Nephron progenitor cell (in vitro differentiated cells): ENCODE measurements around the gene MFSD6L.
A peak's percentile ranks its signal among the peaks of the same experiment; 100 is the strongest.

Experiments
- DNase-seq: peaks from one replicate; pipeline ENCODE4 v3.0.0; 2021
- H3K27ac Mint-ChIP-seq: 2 replicates; pipeline ENCODE4 v1.8.0; 2021; ENCODE audit warnings: mild to moderate bottlenecking, moderate library complexity, mixed read lengths
- H3K27me3 Mint-ChIP-seq: 2 replicates; pipeline ENCODE4 v1.8.0; 2021; ENCODE audit warnings: mild to moderate bottlenecking, low read depth, mixed read lengths; ENCODE audit not compliant: poor library complexity
- H3K36me3 Mint-ChIP-seq: 2 replicates; pipeline ENCODE4 v1.8.0; 2021; ENCODE audit warnings: low read depth, mixed read lengths
- H3K4me1 Mint-ChIP-seq: 2 replicates; pipeline ENCODE4 v1.8.0; 2021; ENCODE audit warnings: mixed read lengths
- H3K4me3 Mint-ChIP-seq: 2 replicates; pipeline ENCODE4 v1.8.0; 2021; ENCODE audit warnings: mild to moderate bottlenecking, moderate library complexity, mixed read lengths
- H3K9me3 Mint-ChIP-seq: 2 replicates; pipeline ENCODE4 v1.8.0; 2021; ENCODE audit warnings: mild to moderate bottlenecking, moderate library complexity, mixed read lengths
- CTCF ChIP-seq: fragments of 200-600 bp; sonication (generic); IDR thresholded peaks from 2 replicates; pipeline ENCODE4 v1.5.0; 2021; ENCODE audit warnings: antibody characterized with exemption

MFSD6L gene

GRCh38 chr17:8785547-8786413 is 13.4 kb downstream of the MFSD6L start:
- peaks cover 2% of the 10 kb centered on the region for H3K9me3 Mint-ChIP-seq
- H3K27ac Mint-ChIP-seq, result no peak overlapping the region
- H3K27me3 Mint-ChIP-seq, result peaks cover 7% of the 10 kb centered on the region
- DNase-seq, result peak; percentile 92
- TF ChIP-seq CTCF, result peak; percentile 87
- no peak overlapping the region for H3K4me3 Mint-ChIP-seq
- H3K36me3 Mint-ChIP-seq, result no peaks in the 10 kb centered on the region
- peaks cover 10% of the 10 kb centered on the region for H3K4me1 Mint-ChIP-seq

DNA sequence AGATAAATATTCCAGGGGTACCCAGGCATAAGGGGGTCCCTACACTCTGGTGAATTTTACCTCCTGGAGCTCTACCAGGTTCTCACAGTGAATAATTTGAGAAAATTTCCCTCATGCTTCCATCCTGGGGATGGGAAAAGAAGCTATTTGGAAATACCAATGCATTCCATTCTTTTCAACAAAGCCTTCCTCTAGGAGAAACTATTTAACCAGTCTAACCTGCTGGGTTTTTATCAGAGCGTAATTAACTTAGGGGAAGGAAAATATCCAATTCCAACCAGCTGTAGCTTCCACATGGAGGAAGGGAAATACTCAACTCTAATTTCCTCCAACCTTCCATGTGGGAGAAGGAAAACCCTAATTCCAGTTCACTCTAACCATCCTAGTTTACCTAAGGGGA is 17.0 kb downstream of the MFSD6L start:
- H3K27ac Mint-ChIP-seq, result no peak overlapping the region
- no peaks in the 10 kb centered on the region for H3K4me1 Mint-ChIP-seq

DNA sequence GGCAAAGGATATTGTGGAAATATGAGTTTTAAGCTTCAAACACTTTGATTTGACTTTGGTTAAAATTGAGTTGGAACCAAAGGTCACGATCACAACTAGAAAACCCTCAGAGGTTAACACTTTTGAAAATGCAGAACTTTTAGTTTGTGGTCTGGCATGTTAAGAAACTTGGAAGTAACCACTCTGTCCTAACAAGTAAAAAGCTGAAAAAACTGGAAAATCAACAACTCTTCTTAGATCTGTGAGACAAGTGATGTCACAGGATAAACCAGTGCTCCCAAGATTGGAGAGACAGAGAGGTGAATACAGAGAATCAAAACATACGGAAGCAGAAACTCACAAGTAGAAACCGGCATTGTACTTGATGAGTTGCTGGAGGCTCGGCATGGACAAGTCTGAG is 17.4 kb downstream of the MFSD6L start:
- no peak for DNase-seq
- Mint-ChIP-seq H3K27me3 (peaks cover 5% of the 10 kb centered on the region), H3K4me3 (no peak overlapping the region), H3K4me1 (no peaks in the 10 kb centered on the region), H3K27ac (no peak overlapping the region), H3K36me3 (no peaks in the 10 kb centered on the region), H3K9me3 (no peaks in the 10 kb centered on the region)
- no peak for TF ChIP-seq CTCF

More for the DNA sequence above, 17.0 kb downstream of the MFSD6L start:
- H3K27me3 Mint-ChIP-seq, result peaks cover 8% of the 10 kb centered on the region
- no peak overlapping the region for H3K4me3 Mint-ChIP-seq
- H3K9me3 Mint-ChIP-seq, result no peaks in the 10 kb centered on the region
- no peak for DNase-seq
- no peak for TF ChIP-seq CTCF
- H3K36me3 Mint-ChIP-seq, result no peaks in the 10 kb centered on the region

GRCh38 chr17:8776881-8777280 is 22.3 kb downstream of the MFSD6L start:
- H3K27ac Mint-ChIP-seq, result no peak overlapping the region
- no peak for TF ChIP-seq CTCF
- no peak overlapping the region for H3K4me3 Mint-ChIP-seq
- H3K9me3 Mint-ChIP-seq, result peaks cover 26% of the 10 kb centered on the region
- peaks cover 13% of the 10 kb centered on the region for H3K27me3 Mint-ChIP-seq
- H3K4me1 Mint-ChIP-seq, result no peaks in the 10 kb centered on the region
- DNase-seq, result no peak
- H3K36me3 Mint-ChIP-seq, result no peaks in the 10 kb centered on the region

DNA sequence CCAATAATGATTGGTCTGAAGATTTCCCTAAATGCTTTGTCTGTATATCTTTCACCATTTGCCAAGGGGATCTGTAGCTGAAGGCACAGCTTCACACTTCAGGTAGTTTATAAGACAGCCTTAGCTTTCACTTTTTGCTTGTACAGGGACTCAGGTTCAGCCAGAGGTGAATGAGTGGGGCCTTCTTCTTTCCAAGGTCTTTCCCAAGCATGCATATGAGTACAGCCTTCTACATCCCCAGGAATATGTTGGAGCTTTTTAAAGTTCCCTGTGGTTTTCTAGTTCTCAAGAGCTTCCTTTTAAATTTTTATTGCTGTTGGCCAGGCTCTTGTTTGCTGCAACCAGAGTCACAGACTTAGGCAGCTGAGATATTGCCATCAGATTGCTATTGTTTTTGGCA is 22.9 kb downstream of the MFSD6L start:
- TF ChIP-seq CTCF, result no peak
- Mint-ChIP-seq H3K27me3 (peaks cover 13% of the 10 kb centered on the region), H3K27ac (no peak overlapping the region), H3K36me3 (no peaks in the 10 kb centered on the region), H3K4me1 (no peaks in the 10 kb centered on the region), H3K4me3 (no peak overlapping the region), H3K9me3 (peaks cover 26% of the 10 kb centered on the region)
- no peak for DNase-seq

DNA sequence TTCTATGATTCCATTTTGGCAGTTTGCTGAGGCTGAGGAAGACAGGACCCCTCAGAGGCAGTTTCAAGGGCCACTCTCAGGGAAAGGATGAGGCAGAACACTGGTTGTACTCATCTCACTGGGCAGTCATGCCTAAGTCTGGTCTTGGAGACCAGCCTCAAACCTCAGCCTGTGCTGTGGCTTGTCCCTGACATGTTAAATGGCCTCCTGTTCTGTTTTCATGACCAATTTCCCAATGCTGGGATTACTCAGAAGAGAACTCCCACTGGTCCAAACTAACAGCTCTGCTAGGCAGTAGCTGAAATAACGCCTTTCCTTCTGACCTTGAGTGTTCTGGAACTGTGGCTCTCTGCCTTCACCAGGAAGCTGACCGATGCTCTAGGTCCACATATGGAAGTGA is 32.4 kb downstream of the MFSD6L start:
- TF ChIP-seq CTCF, result no peak
- no peak overlapping the region for H3K27ac Mint-ChIP-seq
- DNase-seq, result no peak
- H3K36me3 Mint-ChIP-seq, result no peaks in the 10 kb centered on the region
- H3K4me3 Mint-ChIP-seq, result no peak overlapping the region
- no peaks in the 10 kb centered on the region for H3K4me1 Mint-ChIP-seq
- H3K27me3 Mint-ChIP-seq, result no peaks in the 10 kb centered on the region
- H3K9me3 Mint-ChIP-seq, result peaks cover 15% of the 10 kb centered on the region
